Common myeloid progenitor, CD34-positive (primary cell): ENCODE measurements around the gene CDV3.
A peak's percentile ranks its signal among the peaks of the same experiment; 100 is the strongest.

Experiments
- CTCF ChIA-PET: fragments of 350-600 bp; sonication (Branson Sonifier 250); formaldehyde crosslinking; loops from one replicate; lab custom pipeline; 2021; ENCODE audit warnings: antibody characterized with exemption; lab: Charles Lee
- POLR2A ChIA-PET: fragments of 350-600 bp; sonication (Branson Sonifier 250); formaldehyde crosslinking; loops from one replicate; lab custom pipeline; 2021; ENCODE audit warnings: antibody characterized with exemption; lab: Charles Lee
- DNase-seq, 3 donors: peaks; one replicate each; pipeline versions ENCODE4 v3.0.0 to v3.0.0-alpha.2; 2013
- H3K27ac ChIP-seq, 2 experiments: 1 replicate in 1 of 2; 2 replicates in 1 of 2; pipeline ENCODE4 v1.7.0; 2013; ENCODE audit warnings: inconsistent platforms in 2 of 2, low read length in 2 of 2, mild to moderate bottlenecking in 2 of 2, low read depth in 1 of 2, moderate library complexity in 1 of 2; ENCODE audit not compliant: severe bottlenecking in 2 of 2, insufficient read depth in 1 of 2, poor library complexity in 1 of 2
- H3K27me3 ChIP-seq, 5 experiments: replicated peaks in 2 of 5; 1 replicate in 3 of 5; 2 replicates in 2 of 5; pipeline versions ENCODE4 v1.6.1 to v1.7.0; 2013; ENCODE audit warnings: low read length in 4 of 5, mild to moderate bottlenecking in 2 of 5, moderate library complexity in 2 of 5, inconsistent platforms in 1 of 5; ENCODE audit not compliant: insufficient read depth in 5 of 5, control insufficient read depth in 4 of 5
- H3K36me3 ChIP-seq, 4 experiments: 1 replicate in 2 of 4; 2 replicates in 2 of 4; pipeline versions ENCODE4 v1.6.1 to v1.7.0; 2013; ENCODE audit warnings: low read length in 3 of 4, control low read depth in 1 of 4, mild to moderate bottlenecking in 1 of 4; ENCODE audit not compliant: control insufficient read depth in 4 of 4, insufficient read depth in 4 of 4
- H3K4me1 ChIP-seq, 4 experiments: 1 replicate in 3 of 4; 2 replicates in 1 of 4; pipeline versions ENCODE4 v1.6.1 to v1.7.1; 2013; ENCODE audit warnings: low read length in 3 of 4, mild to moderate bottlenecking in 3 of 4, control low read depth in 1 of 4, inconsistent platforms in 1 of 4, moderate library complexity in 1 of 4; ENCODE audit not compliant: control insufficient read depth in 4 of 4, insufficient read depth in 4 of 4; ENCODE audit errors: control extremely low read depth in 1 of 4
- H3K4me3 ChIP-seq, 7 experiments: 1 replicate in 4 of 7; 2 replicates in 3 of 7; pipeline versions ENCODE4 v1.5.1 to v1.7.0; 2013; ENCODE audit warnings: mild to moderate bottlenecking in 7 of 7, low read length in 6 of 7, moderate library complexity in 6 of 7, inconsistent platforms in 2 of 7, low read depth in 2 of 7, control low read depth in 1 of 7; ENCODE audit not compliant: insufficient read depth in 4 of 7, control insufficient read depth in 1 of 7; ENCODE audit errors: extremely low read depth in 1 of 7
- H3K9me3 ChIP-seq, 5 experiments: 1 replicate in 4 of 5; 2 replicates in 1 of 5; pipeline versions ENCODE4 v1.6.1 to v1.7.1; 2013; ENCODE audit warnings: low read length in 4 of 5, mild to moderate bottlenecking in 2 of 5, inconsistent platforms in 1 of 5, low read depth in 1 of 5, moderate library complexity in 1 of 5; ENCODE audit not compliant: control insufficient read depth in 4 of 5, insufficient read depth in 2 of 5; ENCODE audit errors: control extremely low read depth in 1 of 5
- WGBS: methylation state at CpG from one replicate; pipeline ENCODE4 v1.1.5; 2013; ENCODE audit not compliant: insufficient coverage; 5-methylcytosine and 5-hydroxymethylcytosine counted together

Gene CDV3

DNA sequence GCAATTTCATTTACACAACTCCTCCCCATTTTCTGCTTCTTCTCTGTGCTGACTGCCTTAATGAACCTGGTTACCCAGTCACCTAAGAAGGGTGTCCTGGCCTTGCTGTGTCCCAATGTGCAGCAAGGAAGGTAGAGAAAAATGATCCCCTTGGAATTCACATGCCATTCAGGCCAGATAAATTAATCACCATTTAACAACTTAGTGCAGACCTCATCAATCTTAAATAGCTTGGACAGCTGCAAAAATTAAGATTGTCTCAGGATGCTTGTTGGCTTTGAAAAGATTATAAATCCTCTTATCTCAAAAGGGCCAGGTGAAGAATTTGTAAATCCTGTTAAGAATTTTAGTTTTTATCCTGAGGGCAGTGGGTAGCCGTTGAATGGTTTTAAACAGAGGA lies 9.7 kb upstream of the CDV3 start:
- Histone ChIP-seq H3K4me1 (peaks cover 0 to 14% (median 1%) of the 10 kb centered on the region in 4 experiments), H3K9me3 (peaks cover 0 to 2% (median 0%) of the 10 kb centered on the region in 5 experiments), H3K4me3 (no peak overlapping the region), H3K27me3 (no peaks in the 10 kb centered on the region), H3K27ac (no peak overlapping the region), H3K36me3 (no peaks in the 10 kb centered on the region)
- POLR2A ChIA-PET: no interaction called here
- CTCF ChIA-PET: interaction anchor here (1.2 to 1.4 kb wide), 2 partner anchors 14 to 44 kb away, joined by 3 read pairs; no protein-coding TSS in a partner anchor
- DNase-seq: no peak
- WGBS: 100% methylated on average over 1 of the region's 1 CpG

DNA sequence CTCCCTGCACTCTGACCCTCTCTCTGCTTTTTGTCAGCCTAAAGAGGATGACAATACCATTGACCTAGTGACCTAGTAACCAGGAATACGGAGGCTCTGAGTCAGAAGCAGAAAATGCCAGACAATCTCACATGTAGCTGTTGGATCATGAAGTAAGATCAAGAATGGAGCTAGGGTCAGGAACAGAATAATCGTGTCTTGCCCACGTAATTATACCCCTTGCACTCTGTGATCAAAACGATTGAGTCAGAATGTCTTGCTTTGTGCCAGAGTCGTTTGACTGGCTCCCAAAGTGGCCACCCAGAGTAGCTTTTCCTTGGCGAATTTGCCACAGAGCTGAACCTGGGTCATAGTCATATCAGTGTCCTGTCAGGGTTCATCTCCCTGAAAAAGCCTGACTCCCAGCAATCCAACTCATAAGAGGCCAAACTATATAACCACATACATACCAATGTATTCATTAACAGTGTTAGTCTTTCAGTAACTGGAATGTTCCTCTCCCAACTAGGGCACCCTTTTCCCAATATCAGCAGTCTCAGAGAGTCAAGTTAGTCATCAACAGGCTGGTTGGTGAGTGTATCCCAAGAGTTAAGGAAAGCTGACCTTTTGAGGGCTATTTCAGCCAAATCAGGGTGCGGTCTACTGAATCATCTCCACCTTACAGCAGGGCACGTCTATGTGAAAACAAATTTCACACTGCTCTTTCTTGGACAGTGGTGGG lies 5.0 kb upstream of the CDV3 start:
- Histone ChIP-seq H3K36me3 (no peaks in the 10 kb centered on the region), H3K4me3 (no peak overlapping the region), H3K27me3 (no peaks in the 10 kb centered on the region), H3K4me1 (peaks cover 6 to 35% (median 21%) of the 10 kb centered on the region in 4 experiments), H3K27ac (no peak overlapping the region), H3K9me3 (no peaks in the 10 kb centered on the region)
- CTCF ChIA-PET: interaction anchor here (1.0 to 1.2 kb wide), 3 partner anchors 32 to 838 kb away, joined by 3 read pairs; no protein-coding TSS in a partner anchor
- WGBS: 92% methylated on average over 8 of the region's 8 CpGs
- POLR2A ChIA-PET: no interaction called here
- DNase-seq: no peak

DNA sequence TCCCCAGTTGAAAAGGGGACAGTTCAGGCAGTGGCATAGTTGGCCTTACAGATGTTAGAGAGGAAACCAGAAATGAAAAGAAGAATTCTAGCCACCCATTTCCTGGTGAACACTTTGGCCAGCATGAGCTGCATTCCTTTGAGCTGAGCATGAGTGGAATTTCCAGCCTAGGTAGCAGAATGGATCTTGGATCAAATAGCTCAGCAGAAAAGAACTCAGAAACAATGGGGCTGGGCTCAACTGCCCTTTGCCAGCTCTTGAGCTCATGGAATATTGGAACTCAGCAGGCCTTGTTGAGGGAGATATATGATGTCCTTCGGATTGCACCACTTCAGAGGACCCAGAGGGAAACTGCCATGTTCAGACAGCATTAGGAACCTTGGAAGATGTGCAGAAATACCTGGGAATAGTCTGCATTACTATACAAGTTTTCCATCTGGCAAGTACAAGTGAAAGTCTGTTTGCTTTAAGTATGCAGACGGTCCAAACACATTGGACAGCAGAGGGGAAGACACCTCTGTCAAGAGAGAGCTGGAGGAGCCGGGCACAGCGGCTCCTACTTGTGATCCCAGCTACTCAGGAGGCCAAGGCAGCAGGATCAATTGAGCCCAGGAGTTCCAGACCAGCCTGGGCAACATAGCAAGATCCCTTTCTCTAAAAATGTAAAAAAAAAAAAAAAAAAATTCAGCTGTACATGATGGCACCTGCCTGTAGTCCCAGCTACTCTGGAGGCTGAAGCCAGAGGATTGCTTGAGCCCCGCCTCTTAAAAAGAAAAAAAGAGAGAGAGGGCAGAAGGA lies 3.1 kb upstream of the CDV3 start:
- Histone ChIP-seq H3K4me1 (peaks cover 12 to 42% (median 30%) of the 10 kb centered on the region in 4 experiments), H3K27me3 (no peaks in the 10 kb centered on the region), H3K9me3 (no peaks in the 10 kb centered on the region), H3K36me3 (peaks cover 0 to 6% (median 0%) of the 10 kb centered on the region in 4 experiments), H3K4me3 (no peak overlapping the region), H3K27ac (no peak overlapping the region)
- no peak for DNase-seq
- CTCF ChIA-PET: interaction anchor here (0.6 to 0.7 kb wide), 2 partner anchors 10 to 323 kb away, joined by 3 read pairs; no protein-coding TSS in a partner anchor
- POLR2A ChIA-PET: interaction anchor here (0.6 kb wide), 1 partner anchor 29 kb away, joined by 3 read pairs; no protein-coding TSS in a partner anchor
- 94% methylated on average over 3 of the region's 5 CpGs for WGBS

DNA sequence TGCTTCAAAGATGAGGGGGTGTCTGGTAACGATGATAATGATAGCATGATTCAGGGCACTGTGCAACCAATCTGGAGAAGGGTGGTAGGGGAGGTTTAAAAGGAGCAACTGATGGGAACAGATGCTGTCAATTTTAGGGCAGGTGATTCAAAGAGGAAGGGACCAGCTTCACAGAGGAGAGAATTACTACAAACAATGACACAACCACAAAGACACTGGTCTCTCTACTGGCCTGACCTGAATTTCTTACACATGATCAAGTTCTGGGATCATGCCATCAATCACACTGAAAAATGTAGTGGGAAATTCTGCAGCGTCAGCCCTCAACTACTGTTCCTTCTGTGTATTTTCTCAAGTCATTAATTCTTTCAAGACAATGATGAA lies 2.6 kb upstream of the CDV3 start:
- Histone ChIP-seq H3K4me1 (peaks cover 18 to 48% (median 35%) of the 10 kb centered on the region in 4 experiments), H3K27ac (no peak overlapping the region), H3K27me3 (no peaks in the 10 kb centered on the region), H3K4me3 (no peak overlapping the region), H3K36me3 (peaks cover 0 to 12% (median 1%) of the 10 kb centered on the region in 4 experiments), H3K9me3 (no peaks in the 10 kb centered on the region)
- POLR2A ChIA-PET: interaction anchor here (0.6 kb wide), 1 partner anchor 29 kb away, joined by 3 read pairs; no protein-coding TSS in a partner anchor
- WGBS: 86% methylated on average over 1 of the region's 2 CpGs
- peak in 2 of 3 donors; percentile 56 to 65 for DNase-seq
- CTCF ChIA-PET: interaction anchor here (0.9 to 2.1 kb wide), 2 partner anchors 9 to 34 kb away, joined by 4 to 9 read pairs; no protein-coding TSS in a partner anchor

DNA sequence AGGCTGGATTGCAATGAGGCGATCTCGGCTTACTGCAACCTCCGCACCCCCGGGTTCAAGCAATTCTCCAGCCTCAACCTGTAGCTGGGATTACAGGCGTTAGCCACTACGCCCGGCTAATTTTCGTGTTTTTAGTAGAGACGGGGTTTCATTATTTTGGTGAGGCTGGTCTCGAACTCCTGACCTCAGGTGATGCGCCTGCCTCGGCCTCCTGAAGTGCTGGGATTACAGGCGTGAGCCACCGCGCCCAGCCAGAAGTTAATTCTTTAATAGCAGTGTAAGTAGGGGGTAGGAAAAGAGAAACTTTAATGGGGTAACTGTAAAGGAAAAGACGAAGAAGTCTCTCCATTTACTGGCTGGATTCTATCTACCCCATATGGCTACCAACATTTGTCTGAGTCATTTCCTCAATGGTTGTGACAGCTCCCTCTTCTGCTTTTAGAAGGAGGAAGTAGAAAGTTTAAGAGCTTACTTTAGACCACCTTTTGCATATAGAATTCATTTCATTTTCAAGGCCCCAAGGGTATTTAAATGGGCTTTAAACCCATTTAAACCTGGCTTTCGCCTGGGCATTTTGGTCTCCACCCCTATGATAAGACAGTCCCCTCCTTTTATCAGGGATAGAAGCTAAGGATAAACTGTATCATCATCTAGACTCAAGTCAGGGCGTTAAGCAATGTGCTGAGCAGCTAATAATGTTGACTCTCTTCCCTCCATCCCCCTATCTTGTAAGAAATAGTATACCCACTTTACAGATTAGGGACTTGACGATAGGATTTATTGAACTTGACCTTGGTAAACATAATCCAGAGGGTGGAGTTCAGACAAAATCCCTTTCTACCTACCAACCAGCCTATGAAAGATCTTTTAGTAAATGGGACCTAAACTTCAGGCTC lies 1.1 kb upstream of the CDV3 start:
- CTCF ChIA-PET: interaction anchor here (0.7 to 2.1 kb wide), 6 partner anchors 10 to 108 kb away, joined by 3 to 9 read pairs (median 4); no protein-coding TSS in a partner anchor
- 39% methylated on average over 18 of the region's 19 CpGs for WGBS
- DNase-seq: peak; percentile 89 to 97 (median 95)

DNA sequence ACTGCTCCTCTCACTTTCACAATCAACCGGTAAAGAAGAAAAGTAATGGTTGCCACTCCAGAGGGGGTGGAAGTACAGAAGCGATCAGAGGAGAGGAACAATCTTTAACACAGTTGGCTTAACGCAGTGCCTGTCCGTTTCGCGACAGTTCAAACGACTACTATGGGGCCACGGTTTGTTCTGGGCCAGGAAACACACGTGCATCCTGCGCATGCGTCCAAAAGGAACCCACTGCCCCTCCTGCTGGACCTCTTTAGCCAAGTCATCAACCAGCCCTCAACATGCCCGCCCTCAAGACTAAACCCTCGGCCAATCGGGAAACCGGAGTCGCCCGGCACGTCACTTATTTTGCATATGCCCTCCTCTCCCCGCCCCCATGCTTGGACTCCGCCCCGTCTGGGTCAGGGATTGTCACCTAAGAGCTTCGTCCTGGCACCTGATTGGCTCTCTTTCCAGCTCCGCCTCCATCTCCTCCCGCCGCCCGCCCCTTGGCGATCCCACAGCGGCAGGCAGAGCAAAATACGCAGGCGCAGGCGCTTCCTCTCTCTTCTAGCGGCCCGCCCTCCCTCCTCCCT lies 345 bp upstream of the CDV3 start:
- peak overlapping the region; percentile 95 to 96 for H3K27ac ChIP-seq
- H3K27me3 ChIP-seq: no peaks in the 10 kb centered on the region
- DNase-seq: peak; percentile 100
- ChIA-PET CTCF (interaction anchor here (0.8 to 2.1 kb wide), 5 partner anchors 11 to 135 kb away, joined by 3 to 9 read pairs (median 4); no protein-coding TSS in a partner anchor), POLR2A (interaction anchor here (1.0 kb wide), 1 partner anchor 84 kb away, joined by 4 read pairs; no protein-coding TSS in a partner anchor)
- under 1% methylated on average over 24 of the region's 33 CpGs for WGBS
- H3K4me3 ChIP-seq: peak overlapping the region; percentile 31 to 99 (median 89)
- H3K9me3 ChIP-seq: no peaks in the 10 kb centered on the region
- H3K4me1 ChIP-seq: peaks cover 22 to 59% (median 40%) of the 10 kb centered on the region in 4 experiments
- H3K36me3 ChIP-seq: peaks cover under 1 to 31% (median 12%) of the 10 kb centered on the region in 4 experiments

More for the DNA sequence above, 1.1 kb upstream of the CDV3 start:
- Histone ChIP-seq H3K27me3 (no peaks in the 10 kb centered on the region), H3K9me3 (no peaks in the 10 kb centered on the region), H3K27ac (peak overlapping the region; percentile 95 to 96), H3K36me3 (peaks cover 0 to 24% (median 5%) of the 10 kb centered on the region in 4 experiments), H3K4me3 (peak overlapping the region in 6 of 7 experiments; percentile 27 to 70 (median 54)), H3K4me1 (peaks cover 22 to 54% (median 39%) of the 10 kb centered on the region in 4 experiments)
- POLR2A ChIA-PET: interaction anchor here (0.6 to 1.0 kb wide), 2 partner anchors 83 to 395 kb away, joined by 4 read pairs; no protein-coding TSS in a partner anchor
